K562 (cell line): ENCODE data around the gene KRTAP13-1. TPM values are rescaled to one million over a fixed set of nuclear protein-coding genes. Genes with fewer than 3 reads are reported as not detected.

ENCODE experiments used
- ATAC-seq: fragments of 200-7000 bp; cut with Tn5 transposase; 3 replicates; pipeline ENCODE4 v1.9.1; 2020; ENCODE audit warnings: moderate library complexity
- BruUV-seq: library from RNA; stranded (reverse); fragments of 400-500 nt; replicated peaks from 2 replicates; lab custom pipeline; 2021; lab: Mats Ljungman, UMichigan
- CTCF ChIA-PET: fragments of 300-600 bp; formaldehyde crosslinking; extraction: SDS; loops from one replicate; lab custom pipeline; 2021; ENCODE audit warnings: low intra/inter-chr PET ratio; lab: Yijun Ruan, JAX
- POLR2A ChIA-PET: fragments of 300-600, 350-650 bp; sonication (Branson Sonifier 250); formaldehyde crosslinking; extraction: SDS; loops from one replicate; lab custom pipeline; 2021; ENCODE audit warnings: antibody characterized with exemption, inconsistent platforms; lab: Yijun Ruan, JAX
- DNase-seq, 4 experiments: peaks; one replicate each; pipeline versions ENCODE4 v3.0.0 to v3.0.0-alpha.2; 2011 to 2018; ENCODE audit warnings: low spot score in 3 of 4, mixed read lengths in 3 of 4; ENCODE audit errors: extremely low read depth in 1 of 4
- FAIRE-seq: peaks from 2 replicates; lab custom pipeline; 2011; peaks lifted over from hg19 to GRCh38; lab: Jason Lieb, UNC
- H2AFZ ChIP-seq: 2 replicates; pipeline ENCODE4 v1.6.0; 2011; ENCODE audit warnings: low read depth, low read length, control low read depth, inconsistent platforms
- H3K27ac ChIP-seq: fragments of 200-600 bp; 3 replicates; pipeline ENCODE4 v1.8.0; 2011; ENCODE audit warnings: low read depth, mild to moderate bottlenecking, control low read depth, inconsistent platforms, low read length, moderate library complexity, mixed read lengths; ENCODE audit errors: extremely low read depth
- H3K27me3 ChIP-seq, 2 experiments: fragments of 300-600 bp in 1 of 2; 2 replicates in 1 of 2; 3 replicates in 1 of 2; pipeline versions ENCODE4 v1.6.0 to v1.8.0; 2011; ENCODE audit warnings: inconsistent platforms in 2 of 2, low read length in 2 of 2, mild to moderate bottlenecking in 1 of 2, mixed read lengths in 1 of 2, moderate library complexity in 1 of 2; ENCODE audit not compliant: control insufficient read depth in 2 of 2, insufficient read depth in 2 of 2
- H3K36me3 ChIP-seq: fragments of 300-600 bp; 3 replicates; pipeline ENCODE4 v1.8.0; 2011; ENCODE audit warnings: mild to moderate bottlenecking, low read length, inconsistent platforms; ENCODE audit not compliant: control insufficient read depth, insufficient read depth
- H3K4me1 ChIP-seq, 2 experiments: fragments of 200-600 bp in 1 of 2; replicated peaks in 1 of 2; 2 replicates in 1 of 2; 3 replicates in 1 of 2; pipeline versions ENCODE4 v1.5.1 to v1.8.0; 2011; ENCODE audit warnings: inconsistent platforms in 2 of 2, low read length in 2 of 2, mild to moderate bottlenecking in 1 of 2, mixed read lengths in 1 of 2, moderate library complexity in 1 of 2; ENCODE audit not compliant: control insufficient read depth in 2 of 2, insufficient read depth in 2 of 2
- H3K4me2 ChIP-seq: 2 replicates; pipeline ENCODE4 v1.6.1; 2011; ENCODE audit warnings: low read length, control low read depth, inconsistent platforms, mixed read lengths; ENCODE audit not compliant: insufficient read depth
- H3K4me3 ChIP-seq: fragments of 200-600 bp; sonication (generic), shearing (Covaris generic); 2 replicates; pipeline ENCODE4 v1.5.1; 2016; ENCODE audit warnings: control low read depth, inconsistent platforms
- H3K79me2 ChIP-seq: fragments of 200-600 bp; 3 replicates; pipeline ENCODE4 v1.8.0; 2011; ENCODE audit warnings: low read length, inconsistent platforms; ENCODE audit not compliant: control insufficient read depth, insufficient read depth
- H3K9ac ChIP-seq, 2 experiments: 2 replicates each; pipeline versions ENCODE4 v1.6.0 to v1.6.1; 2011; ENCODE audit warnings: low read depth in 2 of 2, low read length in 2 of 2, control low read depth in 1 of 2, inconsistent platforms in 1 of 2, mild to moderate bottlenecking in 1 of 2, mixed read lengths in 1 of 2; ENCODE audit not compliant: insufficient read depth in 1 of 2
- H3K9me1 ChIP-seq: one replicate; pipeline ENCODE4 v1.6.0; 2011; ENCODE audit warnings: inconsistent platforms, mild to moderate bottlenecking, low read length, moderate library complexity; ENCODE audit not compliant: control insufficient read depth, insufficient read depth
- H3K9me3 ChIP-seq: replicated peaks from 2 replicates; pipeline ENCODE4 v1.5.1; 2011; ENCODE audit warnings: low read depth, low read length, inconsistent platforms; ENCODE audit not compliant: control insufficient read depth, insufficient read depth
- H4K20me1 ChIP-seq: replicated peaks from 2 replicates; pipeline ENCODE4 v1.6.1; 2011; ENCODE audit warnings: low read length, inconsistent platforms, mixed read lengths; ENCODE audit not compliant: control insufficient read depth, insufficient read depth
- ESRRB ChIP-seq: fragments of 250-450 bp; sonication (Bioruptor Pico); IDR thresholded peaks from 2 replicates; pipeline ENCODE4 v1.5.0; 2020; ENCODE audit warnings: mild to moderate bottlenecking, moderate library complexity, borderline replicate concordance
- ETV5 ChIP-seq: sonication (generic); formaldehyde crosslinking; IDR thresholded peaks from 2 replicates; pipeline ENCODE4 v1.4.0; 2020; ENCODE audit warnings: low read depth, mild to moderate bottlenecking, missing genetic modification reagents
- MBD2 ChIP-seq: sonication (generic); IDR thresholded peaks from 2 replicates; pipeline ENCODE4 v1.6.1; 2016; ENCODE audit warnings: low read depth, borderline replicate concordance
- POLR2AphosphoS2 ChIP-seq: IDR thresholded peaks from 2 replicates; pipeline ENCODE4 v1.6.1; 2012; ENCODE audit warnings: low read length, improper control_type of control experiment
- ZNF282 ChIP-seq: sonication (generic); formaldehyde crosslinking; IDR thresholded peaks from 2 replicates; pipeline ENCODE4 v1.8.1; 2023; ENCODE audit warnings: missing genetic modification reagents
- WGBS: fragments of 100-300 bp; shearing (Covaris generic); methylation state at CpG from one replicate; pipeline ENCODE4 v1.1.6; 2016; ENCODE audit warnings: low coverage, mixed read lengths; ENCODE audit not compliant: insufficient coverage; ENCODE audit errors: missing lambda C conversion rate; 5-methylcytosine and 5-hydroxymethylcytosine counted together
- in situ Hi-C: fragments of 300-500 bp; cut with MboI; formaldehyde crosslinking; loops from 4 replicates; pipeline ENCODE4 v1.15.0; 2018; ENCODE audit warnings: inconsistent platforms, mixed read lengths
- intact Hi-C: fragments of 100-400 bp; cut with micrococcal nuclease; formaldehyde crosslinking; loops from 2 replicates; pipeline ENCODE4 v1.14.2; 2022
- microRNA-seq: library from miRNA; unstranded; fragments of <30 nt; microRNA quantifications from one replicate; pipeline ENCODE4, GENCODE V29; 2018; ENCODE audit warnings: borderline microRNAs expressed
- polyA plus RNA-seq, 8 experiments: library from polyadenylated mRNA; depleted of rRNA in 4 of 8; stranded (reverse) in 5 of 8; unstranded in 3 of 8; fragments of >200 nt; fragmentation: Nextera tagmentation in 2 of 8; fragmentation: Illumina TruSeq in 1 of 8; extraction: Ambion mirVana in 2 of 8; extraction: Trizol in 1 of 8; gene quantifications; 2 replicates each; pipeline versions ENCODE4 v1.2.1 to v1.2.3, GENCODE V29; 2011 to 2014; ENCODE audit warnings: inconsistent platforms in 1 of 8, missing spikeins in 1 of 8
- small RNA-seq: library from RNA; depleted of rRNA; stranded (forward); fragments of <200 nt; gene quantifications from one replicate; pipeline ENCODE3, GENCODE V24; 2014
- total RNA-seq, 7 experiments: library from RNA; depleted of rRNA in 6 of 7; stranded (reverse); fragments of >200 nt in 6 of 7; fragmentation: Illumina TruSeq in 2 of 7; extraction: Trizol in 2 of 7; gene quantifications; 2 replicates each; pipeline versions ENCODE4 v1.2.1 to v1.2.3, GENCODE V29; 2011 to 2021; ENCODE audit warnings: low replicate concordance in 1 of 7

The KRTAP13-1 gene
- total and polyA plus RNA-seq, 9 of the 15 experiments (the other 6 are each of a cell fraction or from before 2014, with no cell fraction given), result not detected

GRCh38 chr21:30443226-30443625 is 47.4 kb downstream of the KRTAP13-1 start:
- Histone ChIP-seq H3K36me3 (no peaks in the 10 kb centered on the region), H3K79me2 (no peaks in the 10 kb centered on the region), H2AFZ (no peak overlapping the region), H3K4me3 (no peak overlapping the region), H3K4me2 (no peak overlapping the region), H3K27me3 (no peaks in the 10 kb centered on the region), H3K4me1 (no peaks in the 10 kb centered on the region), H3K9me3 (no peaks in the 10 kb centered on the region; the same call in 1 of the 2 replicates), H3K9me1 (no peaks in the 10 kb centered on the region), H3K27ac (no peak overlapping the region), H3K9ac (no peak overlapping the region), H4K20me1 (no peaks in the 10 kb centered on the region)
- DNase-seq (no peak), ATAC-seq (no peak), FAIRE-seq (no peak)
- intact Hi-C loops (no loop called here), in situ Hi-C loops (no loop called here)
- POLR2A ChIA-PET, result no interaction called here
- no TSS peak for BruUV-seq
- TF ChIP-seq ZNF282 (CRISPR knock-in tag) (no peak), POLR2AphosphoS2 (no peak), MBD2 (no peak), ETV5 (CRISPR knock-in tag) (no peak)
- CTCF ChIA-PET, result no interaction called here

GRCh38 chr21:30444204-30444603 is 48.4 kb downstream of the KRTAP13-1 start:
- FAIRE-seq, result no peak
- Histone ChIP-seq H3K4me2 (no peak overlapping the region), H3K79me2 (no peaks in the 10 kb centered on the region), H3K36me3 (no peaks in the 10 kb centered on the region), H3K4me3 (no peak overlapping the region), H3K4me1 (no peaks in the 10 kb centered on the region), H2AFZ (no peak overlapping the region), H3K9ac (no peak overlapping the region), H3K9me1 (no peaks in the 10 kb centered on the region), H3K27me3 (no peaks in the 10 kb centered on the region), H4K20me1 (no peaks in the 10 kb centered on the region), H3K27ac (no peak overlapping the region), H3K9me3 (no peaks in the 10 kb centered on the region; the same call in 1 of the 2 replicates)
- POLR2A ChIA-PET, result no interaction called here
- BruUV-seq, result no TSS peak
- WGBS, result 0% methylated on average over 1 of the region's 1 CpG
- intact Hi-C loops, result no loop called here
- no peak for ATAC-seq
- CTCF ChIA-PET, result no interaction called here
- in situ Hi-C loops, result no loop called here
- TF ChIP-seq ESRRB, result no peak
- DNase-seq, result no peak

Small RNA genes lying within 50 kb of the gene (microRNA-seq; reads per million reads assigned to microRNA genes)
- not detected for gene MIR4327

Small RNA genes lying within 50 kb of the gene (small RNA-seq; reads per million reads assigned to genes)
- gene KRTAP23-1, result not detected
- gene MIR4327, result not detected

Other genes with a start within 250 kb of the KRTAP13-1 start
Only the 7 nearest of the 27 such genes appear.
- not detected in 2 replicates for gene KRTAP26-1, start 75.7 kb upstream of the KRTAP13-1 start, total RNA-seq (2014; rRNA removed)
- not detected in 2 replicates for gene KRTAP26-1, start 75.7 kb upstream of the KRTAP13-1 start, total RNA-seq (2014; rRNA removed; fragmentation: Illumina TruSeq; extraction: Trizol)
- not detected in 2 replicates for gene KRTAP26-1, start 75.7 kb upstream of the KRTAP13-1 start, total RNA-seq (2015; rRNA removed; fragmentation: Illumina TruSeq; extraction: Trizol)
- gene KRTAP26-1, start 75.7 kb upstream of the KRTAP13-1 start, total RNA-seq (2021), result not detected in 2 replicates
- gene KRTAP26-1, start 75.7 kb upstream of the KRTAP13-1 start, polyA plus RNA-seq (2011; rRNA removed), result not detected in 2 replicates
- gene KRTAP26-1, start 75.7 kb upstream of the KRTAP13-1 start, polyA plus RNA-seq (2014; fragmentation: Illumina TruSeq; extraction: Trizol), result not detected in 2 replicates
- not detected for gene KRTAP26-1, start 75.7 kb upstream of the KRTAP13-1 start, polyA plus RNA-seq (2014; fragmentation: Nextera tagmentation; extraction: Ambion mirVana)
- gene KRTAP26-1, start 75.7 kb upstream of the KRTAP13-1 start, polyA plus RNA-seq (2014; rRNA removed), result not detected in 2 replicates
- gene KRTAP27-1, start 58.3 kb upstream of the KRTAP13-1 start, total RNA-seq (2014; rRNA removed), result not detected in 2 replicates
- gene KRTAP27-1, start 58.3 kb upstream of the KRTAP13-1 start, total RNA-seq (2014; rRNA removed; fragmentation: Illumina TruSeq; extraction: Trizol), result not detected in 2 replicates
- gene KRTAP27-1, start 58.3 kb upstream of the KRTAP13-1 start, total RNA-seq (2015; rRNA removed; fragmentation: Illumina TruSeq; extraction: Trizol), result not detected in 2 replicates
- not detected in 2 replicates for gene KRTAP27-1, start 58.3 kb upstream of the KRTAP13-1 start, total RNA-seq (2021)
- gene KRTAP27-1, start 58.3 kb upstream of the KRTAP13-1 start, polyA plus RNA-seq (2011; rRNA removed), result not detected in 2 replicates
- not detected in 2 replicates for gene KRTAP27-1, start 58.3 kb upstream of the KRTAP13-1 start, polyA plus RNA-seq (2014; fragmentation: Illumina TruSeq; extraction: Trizol)
- gene KRTAP27-1, start 58.3 kb upstream of the KRTAP13-1 start, polyA plus RNA-seq (2014; fragmentation: Nextera tagmentation; extraction: Ambion mirVana), result not detected
- not detected in 2 replicates for gene KRTAP27-1, start 58.3 kb upstream of the KRTAP13-1 start, polyA plus RNA-seq (2014; rRNA removed)
- not detected in 2 replicates for gene KRTAP23-1, start 47.4 kb upstream of the KRTAP13-1 start, total RNA-seq (2014; rRNA removed)
- not detected in 2 replicates for gene KRTAP23-1, start 47.4 kb upstream of the KRTAP13-1 start, total RNA-seq (2014; rRNA removed; fragmentation: Illumina TruSeq; extraction: Trizol)
- not detected in 2 replicates for gene KRTAP23-1, start 47.4 kb upstream of the KRTAP13-1 start, total RNA-seq (2015; rRNA removed; fragmentation: Illumina TruSeq; extraction: Trizol)
- gene KRTAP23-1, start 47.4 kb upstream of the KRTAP13-1 start, total RNA-seq (2021), result not detected in 2 replicates
- not detected in 2 replicates for gene KRTAP23-1, start 47.4 kb upstream of the KRTAP13-1 start, polyA plus RNA-seq (2011; rRNA removed)
- not detected in 2 replicates for gene KRTAP23-1, start 47.4 kb upstream of the KRTAP13-1 start, polyA plus RNA-seq (2014; fragmentation: Illumina TruSeq; extraction: Trizol)
- not detected for gene KRTAP23-1, start 47.4 kb upstream of the KRTAP13-1 start, polyA plus RNA-seq (2014; fragmentation: Nextera tagmentation; extraction: Ambion mirVana)
- gene KRTAP23-1, start 47.4 kb upstream of the KRTAP13-1 start, polyA plus RNA-seq (2014; rRNA removed), result not detected in 2 replicates
- gene KRTAP13-2, start 23.8 kb upstream of the KRTAP13-1 start, total RNA-seq (2014; rRNA removed), result not detected in 2 replicates
- not detected in 2 replicates for gene KRTAP13-2, start 23.8 kb upstream of the KRTAP13-1 start, total RNA-seq (2014; rRNA removed; fragmentation: Illumina TruSeq; extraction: Trizol)
- gene KRTAP13-2, start 23.8 kb upstream of the KRTAP13-1 start, total RNA-seq (2015; rRNA removed; fragmentation: Illumina TruSeq; extraction: Trizol), result not detected in 2 replicates
- not detected in 2 replicates for gene KRTAP13-2, start 23.8 kb upstream of the KRTAP13-1 start, total RNA-seq (2021)
- gene KRTAP13-2, start 23.8 kb upstream of the KRTAP13-1 start, polyA plus RNA-seq (2011; rRNA removed), result not detected in 2 replicates
- not detected in 2 replicates for gene KRTAP13-2, start 23.8 kb upstream of the KRTAP13-1 start, polyA plus RNA-seq (2014; fragmentation: Illumina TruSeq; extraction: Trizol)
- gene KRTAP13-2, start 23.8 kb upstream of the KRTAP13-1 start, polyA plus RNA-seq (2014; fragmentation: Nextera tagmentation; extraction: Ambion mirVana), result not detected
- not detected in 2 replicates for gene KRTAP13-2, start 23.8 kb upstream of the KRTAP13-1 start, polyA plus RNA-seq (2014; rRNA removed)
- gene KRTAP13-3, start 29.9 kb downstream of the KRTAP13-1 start, total RNA-seq (2014; rRNA removed), result not detected in 2 replicates
- not detected in 2 replicates for gene KRTAP13-3, start 29.9 kb downstream of the KRTAP13-1 start, total RNA-seq (2014; rRNA removed; fragmentation: Illumina TruSeq; extraction: Trizol)
- gene KRTAP13-3, start 29.9 kb downstream of the KRTAP13-1 start, total RNA-seq (2015; rRNA removed; fragmentation: Illumina TruSeq; extraction: Trizol), result not detected in 2 replicates
- gene KRTAP13-3, start 29.9 kb downstream of the KRTAP13-1 start, total RNA-seq (2021), result not detected in 2 replicates
- not detected in 2 replicates for gene KRTAP13-3, start 29.9 kb downstream of the KRTAP13-1 start, polyA plus RNA-seq (2011; rRNA removed)
- gene KRTAP13-3, start 29.9 kb downstream of the KRTAP13-1 start, polyA plus RNA-seq (2014; fragmentation: Illumina TruSeq; extraction: Trizol), result not detected in 2 replicates
- gene KRTAP13-3, start 29.9 kb downstream of the KRTAP13-1 start, polyA plus RNA-seq (2014; fragmentation: Nextera tagmentation; extraction: Ambion mirVana), result not detected
- gene KRTAP13-3, start 29.9 kb downstream of the KRTAP13-1 start, polyA plus RNA-seq (2014; rRNA removed), result not detected in 2 replicates
- gene KRTAP13-4, start 34.2 kb downstream of the KRTAP13-1 start, total RNA-seq (2014; rRNA removed), result not detected in 2 replicates
- not detected in 2 replicates for gene KRTAP13-4, start 34.2 kb downstream of the KRTAP13-1 start, total RNA-seq (2014; rRNA removed; fragmentation: Illumina TruSeq; extraction: Trizol)
- gene KRTAP13-4, start 34.2 kb downstream of the KRTAP13-1 start, total RNA-seq (2015; rRNA removed; fragmentation: Illumina TruSeq; extraction: Trizol), result not detected in 2 replicates
- not detected in 2 replicates for gene KRTAP13-4, start 34.2 kb downstream of the KRTAP13-1 start, total RNA-seq (2021)
- not detected in 2 replicates for gene KRTAP13-4, start 34.2 kb downstream of the KRTAP13-1 start, polyA plus RNA-seq (2011; rRNA removed)
- gene KRTAP13-4, start 34.2 kb downstream of the KRTAP13-1 start, polyA plus RNA-seq (2014; fragmentation: Illumina TruSeq; extraction: Trizol), result not detected in 2 replicates
- not detected for gene KRTAP13-4, start 34.2 kb downstream of the KRTAP13-1 start, polyA plus RNA-seq (2014; fragmentation: Nextera tagmentation; extraction: Ambion mirVana)
- not detected in 2 replicates for gene KRTAP13-4, start 34.2 kb downstream of the KRTAP13-1 start, polyA plus RNA-seq (2014; rRNA removed)
- gene KRTAP15-1, start 44.2 kb downstream of the KRTAP13-1 start, total RNA-seq (2014; rRNA removed), result not detected in 2 replicates
- not detected in 2 replicates for gene KRTAP15-1, start 44.2 kb downstream of the KRTAP13-1 start, total RNA-seq (2014; rRNA removed; fragmentation: Illumina TruSeq; extraction: Trizol)
- gene KRTAP15-1, start 44.2 kb downstream of the KRTAP13-1 start, total RNA-seq (2015; rRNA removed; fragmentation: Illumina TruSeq; extraction: Trizol), result not detected in 2 replicates
- gene KRTAP15-1, start 44.2 kb downstream of the KRTAP13-1 start, total RNA-seq (2021), result not detected in 2 replicates
- gene KRTAP15-1, start 44.2 kb downstream of the KRTAP13-1 start, polyA plus RNA-seq (2011; rRNA removed), result not detected in 2 replicates
- not detected in 2 replicates for gene KRTAP15-1, start 44.2 kb downstream of the KRTAP13-1 start, polyA plus RNA-seq (2014; fragmentation: Illumina TruSeq; extraction: Trizol)
- gene KRTAP15-1, start 44.2 kb downstream of the KRTAP13-1 start, polyA plus RNA-seq (2014; fragmentation: Nextera tagmentation; extraction: Ambion mirVana), result not detected
- gene KRTAP15-1, start 44.2 kb downstream of the KRTAP13-1 start, polyA plus RNA-seq (2014; rRNA removed), result not detected in 2 replicates